Central memory CD8-positive, alpha-beta T cell (primary cell): Measurements from ENCODE around the gene KDM4B.
"Not testable (repeated sequence)": the region's sequence is repeated elsewhere in the genome, so short reads cannot be mapped to it uniquely, and the experiment has no call there.

Source experiments
- ATAC-seq: fragments of 150-1000 bp; cut with Tn5 transposase; replicated peaks from 2 replicates; pipeline ENCODE4 v1.10.0; 2022; ENCODE audit warnings: mild to moderate bottlenecking, moderate FRiP score, moderate number of reproducible peaks; ENCODE audit not compliant: poor library complexity, severe bottlenecking; ENCODE audit errors: extremely low read depth
- DNase-seq, 2 donors: peaks; one replicate each; pipeline ENCODE4 v3.0.0; 2021; ENCODE audit warnings: low spot score in 2 of 2
- H3K27ac Mint-ChIP-seq: one replicate; pipeline ENCODE4 v1.8.0; 2022; ENCODE audit warnings: low read depth, mild to moderate bottlenecking, moderate library complexity, mixed read lengths
- H3K27me3 Mint-ChIP-seq: one replicate; pipeline ENCODE4 v1.8.0; 2022; ENCODE audit warnings: mixed read lengths
- H3K36me3 Mint-ChIP-seq: one replicate; pipeline ENCODE4 v1.8.0; 2022; ENCODE audit warnings: mild to moderate bottlenecking, moderate library complexity, mixed read lengths; ENCODE audit not compliant: insufficient read depth
- H3K4me1 Mint-ChIP-seq: one replicate; pipeline ENCODE4 v1.8.0; 2022; ENCODE audit warnings: mixed read lengths
- H3K4me3 Mint-ChIP-seq: one replicate; pipeline ENCODE4 v1.8.0; 2022; ENCODE audit warnings: mild to moderate bottlenecking, moderate library complexity, mixed read lengths
- H3K9me3 Mint-ChIP-seq: one replicate; pipeline ENCODE4 v1.8.0; 2022; ENCODE audit warnings: mixed read lengths

The KDM4B gene

DNA sequence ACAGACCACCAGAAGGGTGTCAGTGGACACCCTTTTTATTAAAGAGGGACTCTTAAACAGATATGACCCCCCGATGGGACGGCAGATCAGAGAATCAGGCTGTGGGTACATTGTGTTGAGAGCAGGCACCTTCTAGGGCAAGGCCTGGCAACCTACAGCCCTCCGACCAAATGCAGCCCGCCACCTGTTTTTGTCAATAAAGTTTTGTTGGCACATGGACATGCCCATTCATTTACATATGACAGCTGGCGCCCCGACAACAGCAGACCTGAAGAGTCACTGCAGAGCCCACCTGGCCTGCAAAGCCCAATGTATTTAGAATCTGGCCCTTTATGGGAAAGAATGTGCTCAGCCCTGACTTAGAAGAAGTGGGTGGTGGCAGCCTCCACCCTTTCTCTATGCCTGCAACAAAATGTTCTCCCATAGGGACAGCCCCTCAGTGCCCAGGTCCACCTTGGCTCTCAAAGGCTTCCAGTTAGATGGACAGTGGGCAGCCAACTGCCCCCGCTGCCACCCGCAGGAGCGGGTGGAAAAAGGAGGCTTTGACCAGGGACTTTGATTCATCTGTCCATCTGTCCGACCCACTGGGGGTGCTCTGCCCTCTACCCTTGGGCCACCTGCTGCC, 186.8 kb downstream of the KDM4B start:
- Mint-ChIP-seq H3K27ac (no peak overlapping the region), H3K9me3 (no peaks in the 10 kb centered on the region), H3K36me3 (peaks cover 5% of the 10 kb centered on the region), H3K4me1 (no peaks in the 10 kb centered on the region), H3K4me3 (no peak overlapping the region), H3K27me3 (no peaks in the 10 kb centered on the region)
- no peak for DNase-seq
- ATAC-seq = no peak

DNA sequence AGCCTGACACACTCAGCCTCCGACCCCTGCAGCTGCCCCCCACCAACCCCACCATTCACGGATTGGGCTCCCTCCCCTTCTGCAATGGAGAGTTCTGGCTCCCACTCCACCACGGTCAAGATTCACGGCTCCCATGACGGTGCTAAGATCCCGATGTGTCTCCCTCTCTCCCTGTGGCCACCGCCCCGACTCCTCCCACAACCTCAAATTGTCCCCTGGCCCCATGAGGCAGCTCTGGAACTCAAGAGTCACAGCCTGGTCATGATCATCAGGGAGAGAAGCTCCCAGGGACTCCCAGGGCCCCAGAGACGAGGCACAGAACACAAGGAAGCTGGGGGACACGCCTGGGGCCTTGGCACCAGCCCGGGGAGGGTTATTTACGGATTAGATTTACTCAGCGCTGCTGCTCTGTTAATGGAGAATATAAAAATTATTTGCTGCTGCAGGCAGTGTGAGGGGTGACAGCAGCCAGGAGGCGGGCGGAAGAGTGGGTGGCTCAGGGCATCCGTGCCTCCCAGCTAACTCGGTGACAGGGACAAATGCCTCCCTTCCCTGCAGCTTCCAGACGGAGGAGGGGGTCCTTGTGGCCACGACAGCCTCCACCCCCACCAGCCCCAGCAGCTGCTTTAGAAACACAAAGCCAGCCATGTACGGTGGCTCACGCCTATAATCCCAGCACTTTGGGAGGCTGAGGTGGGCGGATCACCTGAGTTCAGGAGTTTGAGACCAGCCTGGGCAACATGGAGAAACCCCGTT, 187.5 kb downstream of the KDM4B start:
- no peak for DNase-seq

DNA sequence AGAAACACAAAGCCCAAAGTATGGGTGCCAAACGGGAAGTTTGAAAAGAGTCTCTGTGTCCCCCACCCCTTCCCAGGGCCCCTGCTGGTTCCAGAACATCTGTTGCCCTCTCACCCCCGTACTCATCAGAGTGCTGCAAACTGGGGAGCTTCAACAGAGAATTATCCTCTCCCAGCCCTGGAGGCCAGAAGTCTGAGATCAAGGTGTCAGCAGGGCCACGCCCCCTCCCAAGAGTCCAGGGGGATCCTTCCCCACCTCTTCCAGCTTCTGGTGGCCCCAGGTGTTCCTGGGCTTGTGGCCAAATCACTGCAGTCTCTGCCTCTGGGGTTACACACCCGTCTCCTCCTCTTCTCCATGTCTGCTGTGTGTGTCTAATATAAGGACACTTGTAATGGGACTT, 188.3 kb downstream of the KDM4B start:
- no peak overlapping the region for H3K27ac Mint-ChIP-seq
- DNase-seq (no peak), ATAC-seq (no peak)
- H3K9me3 Mint-ChIP-seq = no peaks in the 10 kb centered on the region
- no peak overlapping the region for H3K4me3 Mint-ChIP-seq
- peaks cover 6% of the 10 kb centered on the region for H3K36me3 Mint-ChIP-seq
- H3K4me1 Mint-ChIP-seq = no peaks in the 10 kb centered on the region
- no peaks in the 10 kb centered on the region for H3K27me3 Mint-ChIP-seq

More for the DNA sequence above, 187.5 kb downstream of the KDM4B start:
- ATAC-seq = no peak
- H3K36me3 Mint-ChIP-seq = peaks cover 6% of the 10 kb centered on the region
- H3K27me3 Mint-ChIP-seq = no peaks in the 10 kb centered on the region
- no peak overlapping the region for H3K27ac Mint-ChIP-seq
- no peak overlapping the region for H3K4me3 Mint-ChIP-seq
- no peaks in the 10 kb centered on the region for H3K4me1 Mint-ChIP-seq
- H3K9me3 Mint-ChIP-seq = no peaks in the 10 kb centered on the region

DNA sequence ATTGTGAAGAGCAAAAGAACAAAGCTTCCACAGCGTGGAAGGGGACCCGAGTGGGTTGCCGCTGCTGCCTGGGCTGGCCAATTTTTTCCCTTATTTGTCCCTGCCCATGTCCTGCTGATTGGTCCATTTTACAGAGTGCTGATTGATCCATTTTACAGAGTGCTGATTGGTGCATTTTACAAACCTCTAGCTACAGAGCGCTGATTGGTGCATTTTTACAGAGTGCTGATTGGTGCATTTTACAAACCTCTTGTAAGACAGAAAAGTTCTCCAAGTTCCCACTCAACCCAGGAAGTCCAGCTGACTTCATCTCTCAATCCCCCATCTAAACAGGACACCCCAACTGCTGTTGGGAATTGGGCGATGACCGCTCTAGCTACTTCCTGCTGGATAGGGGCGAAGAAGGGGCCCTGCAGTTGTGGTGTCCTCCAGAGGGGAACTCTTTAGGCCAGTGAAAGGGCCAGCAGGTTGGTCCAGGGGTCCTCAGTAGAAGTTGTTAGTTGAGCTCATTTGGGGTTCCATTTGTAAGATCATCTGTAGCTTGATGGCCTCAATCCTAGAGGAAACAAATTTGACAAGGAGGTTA, 189.7 kb downstream of the KDM4B start:
- H3K4me3 Mint-ChIP-seq, DNase-seq, H3K36me3 Mint-ChIP-seq, H3K27ac Mint-ChIP-seq, H3K9me3 Mint-ChIP-seq, H3K4me1 Mint-ChIP-seq, ATAC-seq, H3K27me3 Mint-ChIP-seq: not testable (repeated sequence)

DNA sequence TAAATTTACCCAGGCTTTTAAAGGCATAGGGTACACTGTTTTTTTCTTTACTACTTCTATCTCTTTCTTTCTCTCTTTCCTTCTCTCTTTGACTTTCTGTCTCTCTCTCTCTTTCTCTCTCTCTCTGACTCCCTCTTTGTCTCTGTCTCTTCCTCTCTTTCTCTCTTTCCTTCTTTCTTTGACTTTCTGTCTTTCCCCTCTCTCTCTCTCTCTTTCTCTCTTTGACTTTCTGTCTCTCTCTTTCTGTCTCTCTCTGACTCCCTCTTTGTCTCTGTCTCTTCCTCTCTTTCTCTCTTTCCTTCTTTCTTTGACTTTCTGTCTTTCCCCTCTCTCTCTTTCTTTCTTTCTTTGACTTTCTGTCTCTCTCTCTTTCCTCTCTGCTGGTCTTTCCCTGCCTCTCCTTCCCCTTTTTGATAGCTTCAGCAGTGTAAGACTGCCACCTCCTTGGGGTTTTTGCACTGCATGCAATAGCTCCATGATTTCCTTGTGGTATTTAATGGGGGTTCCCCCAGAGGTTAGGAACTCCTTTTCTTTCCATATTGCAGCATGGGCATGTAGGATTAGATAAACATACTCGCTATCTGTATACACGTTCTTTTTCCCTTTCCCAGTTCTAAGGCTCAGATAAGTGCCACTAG, 191.4 kb downstream of the KDM4B start:
- Mint-ChIP-seq H3K27ac (peak overlapping the region; percentile 2), H3K36me3 (peaks cover 10% of the 10 kb centered on the region)
- ATAC-seq = not testable (repeated sequence)

DNA sequence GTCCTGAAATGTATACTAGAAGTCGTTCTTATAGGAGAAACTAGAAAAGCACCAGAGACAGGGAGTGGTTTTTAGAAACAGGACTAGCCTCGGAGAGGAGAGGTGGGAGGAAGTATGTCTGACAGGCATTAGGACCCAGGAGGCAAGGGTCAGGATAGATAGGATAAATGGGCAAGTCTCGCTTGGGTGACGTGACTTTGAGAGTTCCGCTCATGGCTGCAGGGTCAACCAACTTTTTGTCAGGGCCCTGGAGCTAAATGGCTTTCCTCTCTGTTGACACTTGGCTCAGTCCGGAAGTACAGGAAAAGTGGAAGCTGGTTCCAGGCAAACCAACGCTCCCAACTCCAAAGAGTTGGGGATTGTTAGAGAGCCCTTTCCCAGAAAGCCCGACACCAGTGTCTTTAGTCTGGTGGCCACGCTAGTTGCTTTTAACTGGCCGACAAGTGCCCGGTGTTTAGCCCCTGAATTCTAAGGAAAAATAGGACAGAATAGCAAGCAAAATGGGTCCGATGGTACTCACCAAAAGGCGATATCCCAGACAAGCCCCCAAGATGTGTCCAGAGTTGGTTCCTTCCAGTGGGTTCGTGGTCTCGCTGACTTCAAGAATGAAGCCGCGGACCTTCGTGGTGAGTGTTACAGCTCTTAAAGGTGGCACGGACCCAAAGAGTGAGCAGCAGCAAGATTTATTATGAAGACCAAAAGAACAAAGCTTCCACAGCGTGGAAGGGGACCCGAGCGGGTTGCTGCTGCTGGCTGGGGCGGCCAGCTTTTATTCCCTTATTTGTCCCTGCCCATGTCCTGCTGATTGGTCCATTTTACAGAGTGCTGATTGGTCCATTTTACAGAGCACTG, 196.2 kb downstream of the KDM4B start:
- H3K27ac Mint-ChIP-seq, DNase-seq, H3K4me3 Mint-ChIP-seq, H3K36me3 Mint-ChIP-seq, ATAC-seq, H3K9me3 Mint-ChIP-seq, H3K4me1 Mint-ChIP-seq: not testable (repeated sequence)
- H3K27me3 Mint-ChIP-seq = peaks cover 19% of the 10 kb centered on the region

More for the DNA sequence above, 191.4 kb downstream of the KDM4B start:
- not testable (repeated sequence) for H3K27me3 Mint-ChIP-seq, H3K4me1 Mint-ChIP-seq, H3K9me3 Mint-ChIP-seq, H3K4me3 Mint-ChIP-seq, DNase-seq

DNA sequence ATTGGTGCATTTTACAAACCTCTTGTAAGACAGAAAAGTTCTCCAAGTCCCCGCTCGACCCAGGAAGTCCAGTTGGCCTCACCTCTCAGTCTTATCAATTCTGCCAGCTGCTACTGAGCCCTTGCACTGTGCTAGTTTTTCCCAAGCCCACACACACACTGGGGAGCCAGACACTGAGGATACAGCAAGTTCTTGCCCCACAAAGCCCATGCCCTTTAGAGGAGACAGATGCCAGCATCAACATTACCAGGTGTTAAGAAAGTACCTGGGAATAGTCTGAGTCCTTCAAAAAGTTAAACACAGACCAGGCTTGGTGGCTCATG, 196.7 kb downstream of the KDM4B start:
- Mint-ChIP-seq H3K27me3 (peaks cover 19% of the 10 kb centered on the region), H3K9me3 (no peaks in the 10 kb centered on the region), H3K36me3 (peaks cover 7% of the 10 kb centered on the region), H3K27ac (no peak overlapping the region), H3K4me3 (no peak overlapping the region), H3K4me1 (no peaks in the 10 kb centered on the region)
- no peak for ATAC-seq
- no peak for DNase-seq

DNA sequence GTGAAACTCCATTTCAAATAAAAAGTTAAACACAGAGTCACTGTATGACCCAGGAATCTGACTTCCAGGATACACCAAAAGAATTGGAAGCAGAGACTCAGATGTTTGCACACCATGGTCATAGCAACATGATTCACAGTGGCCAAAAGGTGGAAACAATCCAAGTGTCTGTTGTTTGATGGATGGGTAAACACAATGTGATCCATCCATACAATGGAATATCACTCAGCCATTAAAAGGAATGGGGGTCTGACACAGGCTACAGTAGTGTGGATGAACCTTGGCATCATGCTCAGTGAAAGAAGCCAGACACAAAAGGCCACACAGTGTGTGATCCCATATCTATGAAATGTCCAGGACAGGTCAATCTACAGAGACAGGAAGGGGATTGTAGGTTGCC, 197.3 kb downstream of the KDM4B start:
- H3K4me1 Mint-ChIP-seq = no peaks in the 10 kb centered on the region
- H3K27ac Mint-ChIP-seq = no peak overlapping the region
- peaks cover 19% of the 10 kb centered on the region for H3K27me3 Mint-ChIP-seq
- no peak overlapping the region for H3K4me3 Mint-ChIP-seq
- no peak for DNase-seq
- H3K9me3 Mint-ChIP-seq = no peaks in the 10 kb centered on the region
- H3K36me3 Mint-ChIP-seq = peaks cover 5% of the 10 kb centered on the region
- no peak for ATAC-seq

DNA sequence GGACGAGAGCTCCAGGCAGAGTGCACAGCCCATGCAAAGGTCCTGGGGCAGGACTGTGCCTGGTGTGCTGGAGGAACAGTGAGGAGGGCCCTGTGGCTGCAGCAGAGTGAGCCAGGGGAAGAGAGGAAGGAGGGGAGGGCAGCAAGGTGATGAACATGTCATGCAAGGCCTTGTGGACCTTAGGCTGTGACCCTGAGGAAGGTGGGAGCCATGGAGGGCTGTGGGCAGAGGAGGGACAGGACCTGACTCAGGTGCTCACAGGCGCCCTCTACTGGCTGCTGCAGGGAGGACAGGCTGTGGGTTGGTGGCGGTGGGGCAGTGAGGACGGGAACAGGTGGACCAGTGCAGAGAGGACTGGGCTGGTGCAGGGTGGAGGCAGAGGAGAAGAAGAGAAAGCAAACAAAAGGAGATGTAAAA, 201.4 kb downstream of the KDM4B start:
- H3K4me1 Mint-ChIP-seq = no peaks in the 10 kb centered on the region
- DNase-seq = peak; percentile 30 to 42
- H3K27ac Mint-ChIP-seq = no peak overlapping the region
- H3K27me3 Mint-ChIP-seq = peaks cover 10% of the 10 kb centered on the region
- H3K4me3 Mint-ChIP-seq = no peak overlapping the region
- H3K9me3 Mint-ChIP-seq = no peaks in the 10 kb centered on the region
- peaks cover 3% of the 10 kb centered on the region for H3K36me3 Mint-ChIP-seq
- no peak for ATAC-seq

DNA sequence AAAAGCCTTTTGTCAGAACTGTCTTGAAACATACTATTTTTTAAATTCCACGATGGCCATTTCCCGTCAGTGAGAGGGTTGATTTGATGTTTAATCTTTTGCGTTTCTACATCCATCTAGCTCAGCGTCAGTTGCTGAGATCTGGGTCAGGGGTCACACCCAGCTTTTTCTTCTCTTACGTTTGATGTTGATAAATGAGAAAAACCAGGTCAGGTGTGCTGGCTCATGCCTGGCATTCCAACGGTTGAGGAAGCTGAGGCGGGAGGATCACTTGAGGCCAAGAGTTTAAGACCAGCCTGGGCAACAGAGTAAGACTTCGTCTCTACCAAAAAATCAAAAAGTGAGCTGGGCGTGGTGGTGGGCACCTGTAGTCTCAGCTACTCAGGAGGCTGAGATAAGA, 202.8 kb downstream of the KDM4B start:
- no peaks in the 10 kb centered on the region for H3K4me1 Mint-ChIP-seq
- no peaks in the 10 kb centered on the region for H3K9me3 Mint-ChIP-seq
- DNase-seq (no peak), ATAC-seq (no peak)
- peaks cover 3% of the 10 kb centered on the region for H3K27me3 Mint-ChIP-seq
- H3K27ac Mint-ChIP-seq = no peak overlapping the region
- H3K4me3 Mint-ChIP-seq = no peak overlapping the region
- H3K36me3 Mint-ChIP-seq = peaks cover 4% of the 10 kb centered on the region

DNA sequence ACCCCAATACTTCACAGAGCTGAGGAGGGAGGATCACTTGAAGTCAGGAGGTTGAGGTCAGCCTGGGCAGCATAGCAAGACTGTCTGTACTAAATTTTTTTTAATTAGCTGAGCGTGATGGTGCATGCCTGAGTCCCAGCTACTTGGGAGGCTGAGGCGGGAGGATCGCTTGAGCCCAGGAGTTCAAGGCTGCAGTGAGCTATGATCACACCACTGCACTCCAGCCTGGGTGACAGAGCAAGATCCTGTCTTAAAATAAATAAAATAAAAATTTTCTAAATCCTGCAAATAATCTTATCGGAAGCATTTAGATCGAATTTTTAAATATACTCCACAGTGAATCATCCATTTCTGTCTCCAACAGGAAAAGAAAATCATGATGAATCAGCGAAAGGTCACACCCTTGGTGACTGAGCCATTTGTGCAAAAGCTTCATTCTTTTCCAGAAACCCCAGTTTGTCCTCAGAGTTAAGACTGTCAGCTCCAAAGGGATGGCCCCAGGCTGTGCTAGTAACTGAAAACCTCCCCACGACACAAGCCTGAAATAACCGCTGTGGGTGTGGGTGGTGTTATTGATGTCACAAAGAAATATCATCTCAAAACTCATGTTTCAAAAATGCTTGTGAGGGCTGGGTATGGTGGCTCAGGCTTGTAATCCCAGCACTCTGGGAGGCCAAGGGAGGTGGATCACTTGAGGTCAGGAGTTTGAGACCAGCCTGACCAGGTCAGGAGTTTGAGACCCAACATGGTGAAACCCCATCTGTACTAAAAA, 204.1 kb downstream of the KDM4B start:
- DNase-seq (no peak), ATAC-seq (no peak)
- Mint-ChIP-seq H3K9me3 (no peaks in the 10 kb centered on the region), H3K27ac (no peak overlapping the region), H3K4me1 (no peaks in the 10 kb centered on the region), H3K27me3 (peaks cover 11% of the 10 kb centered on the region), H3K4me3 (no peak overlapping the region), H3K36me3 (peaks cover 4% of the 10 kb centered on the region)

DNA sequence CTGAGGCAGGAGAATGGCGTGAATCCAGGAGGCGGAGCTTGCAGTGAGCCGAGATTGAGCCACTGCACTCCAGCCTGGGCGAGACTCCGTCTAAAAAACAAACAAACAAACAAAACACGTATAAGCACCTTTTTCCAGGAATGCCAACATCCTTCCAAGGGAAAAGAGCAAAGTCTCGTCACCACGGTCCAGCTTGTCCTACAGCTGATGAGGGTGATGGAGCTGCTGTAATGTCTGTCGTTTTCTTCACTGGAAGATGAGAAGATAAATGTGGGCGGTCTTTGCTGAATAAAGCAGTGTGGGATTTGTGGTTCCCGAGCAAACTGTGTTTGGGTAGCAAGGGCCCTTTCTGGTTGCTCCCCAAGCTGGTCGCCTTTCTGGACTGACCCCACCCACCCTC, 205.1 kb downstream of the KDM4B start:
- DNase-seq = no peak
- H3K27me3 Mint-ChIP-seq = peaks cover 11% of the 10 kb centered on the region
- ATAC-seq = no peak
- no peak overlapping the region for H3K4me3 Mint-ChIP-seq
- H3K9me3 Mint-ChIP-seq = no peaks in the 10 kb centered on the region
- no peaks in the 10 kb centered on the region for H3K4me1 Mint-ChIP-seq
- H3K27ac Mint-ChIP-seq = no peak overlapping the region
- H3K36me3 Mint-ChIP-seq = peaks cover 4% of the 10 kb centered on the region
